Naive thymus-derived CD4-positive, alpha-beta T cell (primary cell): ENCODE measurements around the gene PFN3. TPM values are rescaled to one million over a fixed set of nuclear protein-coding genes. Genes with fewer than 3 reads are reported as not detected.

Experiments
- ATAC-seq: fragments of 150-1000 bp; cut with Tn5 transposase; 2 replicates; pipeline ENCODE4 v1.10.0; 2021; ENCODE audit warnings: mild to moderate bottlenecking, moderate library complexity
- CTCF ChIA-PET: fragments of 350-600 bp; sonication (Branson Sonifier 250); formaldehyde crosslinking; loops from one replicate; lab custom pipeline; 2021; ENCODE audit warnings: antibody characterized with exemption; lab: Charles Lee
- POLR2A ChIA-PET: fragments of 350-600 bp; sonication (Branson Sonifier 250); formaldehyde crosslinking; loops from one replicate; lab custom pipeline; 2021; ENCODE audit warnings: antibody characterized with exemption, inconsistent platforms; lab: Charles Lee
- DNase-seq, 9 donors: peaks; one replicate each; pipeline versions ENCODE4 v3.0.0 to v3.0.0-alpha.2; 2020 to 2022; ENCODE audit warnings: mixed read lengths in 1 of 9
- H3K27ac ChIP-seq: one replicate; pipeline ENCODE4 v1.7.0; 2013; ENCODE audit warnings: mild to moderate bottlenecking, low read depth, low read length, moderate library complexity
- H3K27me3 ChIP-seq, 2 donors: one replicate each; pipeline ENCODE4 v1.7.0; 2013; ENCODE audit warnings: low read length in 2 of 2, mild to moderate bottlenecking in 2 of 2, moderate library complexity in 2 of 2; ENCODE audit not compliant: control insufficient read depth in 2 of 2, insufficient read depth in 2 of 2
- H3K36me3 ChIP-seq, 3 experiments: 1 replicate in 2 of 3; 2 replicates in 1 of 3; pipeline ENCODE4 v1.7.0; 2013; ENCODE audit warnings: low read length in 3 of 3, mild to moderate bottlenecking in 3 of 3, moderate library complexity in 1 of 3; ENCODE audit not compliant: insufficient read depth in 3 of 3, control insufficient read depth in 2 of 3
- H3K4me1 ChIP-seq, 2 donors: one replicate each; pipeline ENCODE4 v1.7.0; 2013; ENCODE audit warnings: low read length in 2 of 2, mild to moderate bottlenecking in 2 of 2, moderate library complexity in 1 of 2; ENCODE audit not compliant: control insufficient read depth in 2 of 2, insufficient read depth in 2 of 2
- H3K4me3 ChIP-seq: 2 replicates; pipeline ENCODE4 v1.7.0; 2013; ENCODE audit warnings: mild to moderate bottlenecking, low read length
- H3K9me3 ChIP-seq, 3 experiments: 1 replicate in 2 of 3; 2 replicates in 1 of 3; pipeline ENCODE4 v1.7.0; 2013; ENCODE audit warnings: low read length in 3 of 3; ENCODE audit not compliant: control insufficient read depth in 2 of 3
- H3K27ac Mint-ChIP-seq, 9 donors: one replicate each; pipeline ENCODE4 v1.8.0; 2020 to 2022; ENCODE audit warnings: mixed read lengths in 9 of 9, mild to moderate bottlenecking in 8 of 9, moderate library complexity in 5 of 9, inconsistent platforms in 2 of 9
- H3K27me3 Mint-ChIP-seq, 5 donors: one replicate each; pipeline ENCODE4 v1.8.0; 2021 to 2022; ENCODE audit warnings: mixed read lengths in 5 of 5, mild to moderate bottlenecking in 1 of 5
- H3K36me3 Mint-ChIP-seq, 5 donors: one replicate each; pipeline ENCODE4 v1.8.0; 2020 to 2022; ENCODE audit warnings: mixed read lengths in 5 of 5, mild to moderate bottlenecking in 3 of 5, inconsistent platforms in 1 of 5
- H3K4me1 Mint-ChIP-seq, 7 donors: one replicate each; pipeline ENCODE4 v1.8.0; 2020 to 2022; ENCODE audit warnings: mixed read lengths in 7 of 7, mild to moderate bottlenecking in 3 of 7, inconsistent platforms in 1 of 7
- H3K4me3 Mint-ChIP-seq, 10 donors: one replicate each; pipeline ENCODE4 v1.8.0; 2020 to 2022; ENCODE audit warnings: mild to moderate bottlenecking in 10 of 10, mixed read lengths in 10 of 10, moderate library complexity in 6 of 10, inconsistent platforms in 2 of 10
- H3K9me3 Mint-ChIP-seq, 11 donors: one replicate each; pipeline ENCODE4 v1.8.0; 2020 to 2022; ENCODE audit warnings: mixed read lengths in 11 of 11, mild to moderate bottlenecking in 4 of 11, inconsistent platforms in 1 of 11, moderate library complexity in 1 of 11
- intact Hi-C, 2 donors: fragments of 100-400 bp; cut with micrococcal nuclease; formaldehyde crosslinking; loops; one replicate each; pipeline ENCODE4 v1.15.1; 2023
- polyA plus RNA-seq, 2 donors: library from polyadenylated mRNA; unstranded; fragments of 300-500 nt; fragmentation: Illumina TruSeq; gene quantifications; one replicate each; pipeline ENCODE4 v1.2.3, GENCODE V29; 2021
- total RNA-seq, 6 experiments: library from RNA in 5 of 6; stranded (reverse) in 5 of 6; gene quantifications; 1 replicate in 5 of 6; 2 replicates in 1 of 6; pipeline ENCODE4 v1.2.3 and lab custom pipeline; 2021 to 2026

Gene PFN3
- total and polyA plus RNA-seq, 7 experiments from 2014 or later: not detected

DNA sequence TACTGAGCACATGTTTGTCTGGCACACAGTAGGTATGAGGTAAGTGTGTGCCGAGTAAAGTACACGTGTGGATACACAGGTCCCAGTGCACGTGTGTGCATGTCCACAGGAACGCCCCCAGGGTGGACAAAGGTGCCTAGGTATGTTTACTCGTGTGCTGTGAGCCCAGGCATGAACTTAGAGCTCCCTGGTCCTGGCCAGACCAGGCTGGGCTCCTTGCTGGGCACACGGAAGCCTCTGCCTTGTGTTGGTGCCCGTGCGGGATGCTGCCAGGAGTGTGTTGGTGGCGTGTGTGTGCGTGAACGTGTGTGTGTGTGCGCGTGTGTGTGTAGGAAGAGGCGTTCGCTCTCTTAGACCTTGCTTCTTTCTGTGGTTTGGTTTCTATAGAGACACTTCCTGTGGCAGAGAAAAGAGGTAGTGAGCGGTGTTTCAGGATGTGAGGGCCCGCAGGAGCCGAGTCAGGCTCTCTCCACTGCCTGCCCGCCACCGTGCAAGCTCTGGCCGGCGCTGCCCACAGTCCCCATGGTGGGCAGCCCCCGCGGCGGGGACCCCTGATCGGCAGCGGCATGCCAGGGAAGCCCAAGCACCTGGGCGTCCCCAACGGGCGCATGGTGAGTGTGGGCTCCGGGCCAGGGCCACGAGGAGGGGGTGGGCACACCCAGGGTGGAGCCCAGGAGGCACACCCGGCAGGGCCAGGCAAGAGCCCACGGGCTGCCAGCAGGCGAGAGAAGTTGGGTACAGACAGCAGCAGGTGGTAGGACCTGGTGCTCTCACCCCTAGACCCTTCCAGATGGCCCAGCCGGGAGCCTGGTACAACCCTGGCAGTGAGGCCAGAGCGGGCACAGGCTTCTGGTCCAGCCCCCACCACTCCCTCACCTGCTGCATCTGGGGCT is 42.8 kb downstream of the PFN3 start, which contains the start of gene RGS14:
Gene RGS14 (plus strand): TSS at position 466 of the 893 bp plus-strand sequence. CDS start 101 bp downstream, at position 567.
- H3K36me3 ChIP-seq: peaks cover 0 to 9% (median 0%) of the 10 kb centered on the region in 3 experiments
- H3K4me1 ChIP-seq: peaks cover 47 to 56% of the 10 kb centered on the region in 2 donors
- no peaks in the 10 kb centered on the region for H3K27me3 ChIP-seq
- H3K27ac ChIP-seq: peak within 1 kb of the TSS; percentile 87
- Mint-ChIP-seq H3K27ac (peak within 1 kb of the TSS; percentile 80 to 98 (median 94)), H3K9me3 (peaks cover 0 to 14% (median 0%) of the 10 kb centered on the region in 11 donors), H3K36me3 (peaks cover 0 to 35% (median 5%) of the 10 kb centered on the region in 5 donors), H3K4me1 (peaks cover 64 to 86% (median 74%) of the 10 kb centered on the region in 7 donors), H3K27me3 (no peaks in the 10 kb centered on the region), H3K4me3 (peak within 1 kb of the TSS; percentile 83 to 97 (median 92))
- H3K4me3 ChIP-seq: peak within 1 kb of the TSS; percentile 70
- ChIA-PET POLR2A (interaction anchor here (0.7 to 8.7 kb wide), 6 partner anchors 10 to 94 kb away, joined by 3 to 123 read pairs (median 4); partner anchors contain the start of gene GRK6), CTCF (interaction anchor here (0.8 to 4.8 kb wide), 7 partner anchors 10 to 98 kb away, joined by 3 to 25 read pairs (median 9); no protein-coding TSS in a partner anchor)
- intact Hi-C loops: loop anchor here (1.0 to 5.0 kb wide), 9 partner anchors 15 to 235 kb away; partner anchors contain the start of genes DDX41 (in 1 of the 2), FAM193B (in 1 of the 2), GRK6 (in 1 of the 2) and NSD1 (in 1 of the 2)
- ATAC-seq (peak; percentile 95), DNase-seq (peak; percentile 50 to 90 (median 87))
- H3K9me3 ChIP-seq: no peaks in the 10 kb centered on the region

DNA sequence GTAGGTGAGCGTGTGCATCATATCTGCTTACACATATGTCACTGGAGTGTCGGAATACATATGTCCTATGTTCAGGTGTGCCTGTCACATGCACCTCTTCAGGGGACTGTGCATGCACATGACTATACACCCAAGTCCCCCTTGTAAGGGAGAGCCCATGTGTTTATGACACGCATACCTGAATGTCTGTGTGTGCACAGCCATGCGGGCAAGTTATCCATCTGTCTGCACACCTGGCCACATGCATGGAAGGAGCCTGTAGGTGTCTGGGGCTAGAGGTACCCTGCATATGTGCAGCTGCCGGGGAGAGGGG is 43.4 kb downstream of the PFN3 start:
- Mint-ChIP-seq H3K4me1 (peaks cover 59 to 81% (median 71%) of the 10 kb centered on the region in 7 donors), H3K27me3 (no peaks in the 10 kb centered on the region), H3K9me3 (peaks cover 0 to 14% (median 0%) of the 10 kb centered on the region in 11 donors), H3K4me3 (peak overlapping the region; percentile 83 to 97 (median 92)), H3K36me3 (peaks cover 0 to 31% (median 5%) of the 10 kb centered on the region in 5 donors), H3K27ac (peak overlapping the region; percentile 80 to 98 (median 94))
- DNase-seq (no peak), ATAC-seq (peak; percentile 2)
- no peaks in the 10 kb centered on the region for H3K9me3 ChIP-seq
- H3K27ac ChIP-seq: peak overlapping the region; percentile 87
- peak overlapping the region; percentile 70 for H3K4me3 ChIP-seq
- POLR2A ChIA-PET: interaction anchor here (1.3 to 8.7 kb wide), 3 partner anchors 15 to 95 kb away, joined by 3 to 123 read pairs (median 7); no protein-coding TSS in a partner anchor
- peaks cover 42 to 53% of the 10 kb centered on the region in 2 donors for H3K4me1 ChIP-seq
- H3K36me3 ChIP-seq: peaks cover 0 to 9% (median 0%) of the 10 kb centered on the region in 3 experiments
- no peaks in the 10 kb centered on the region for H3K27me3 ChIP-seq
- intact Hi-C loops: loop anchor here (1.0 to 5.0 kb wide), 9 partner anchors 15 to 235 kb away; partner anchors contain the start of genes DDX41 (in 1 of the 2), FAM193B (in 1 of the 2), GRK6 (in 1 of the 2) and NSD1 (in 1 of the 2)
- CTCF ChIA-PET: interaction anchor here (1.6 to 2.0 kb wide), 3 partner anchors 13 to 98 kb away, joined by 5 to 10 read pairs (median 9); no protein-coding TSS in a partner anchor

DNA sequence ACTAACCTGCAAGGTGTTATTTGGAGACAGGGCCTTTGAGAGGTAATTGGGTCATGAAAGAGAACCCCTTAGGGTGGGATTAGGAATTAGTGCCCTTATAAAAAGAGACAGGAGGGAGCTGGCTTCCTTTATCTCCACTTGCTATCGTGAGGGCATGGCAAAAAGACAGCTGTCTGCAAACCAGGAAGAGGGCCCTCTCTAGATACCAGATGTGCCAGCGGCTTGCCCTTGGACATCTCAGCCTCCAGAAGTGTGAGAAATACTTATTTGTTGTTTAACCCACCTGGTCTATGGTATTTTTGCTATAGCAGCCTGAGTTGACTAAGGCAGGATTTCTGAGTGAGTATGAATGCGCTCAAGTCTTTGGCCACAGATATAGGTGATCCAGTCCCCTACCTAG is 43.7 kb downstream of the PFN3 start:
- peaks cover 0 to 9% (median 0%) of the 10 kb centered on the region in 3 experiments for H3K36me3 ChIP-seq
- H3K27ac Mint-ChIP-seq: peak overlapping the region; percentile 80 to 98 (median 94)
- ATAC-seq: no peak
- H3K4me3 Mint-ChIP-seq: peak overlapping the region; percentile 83 to 97 (median 92)
- H3K27me3 ChIP-seq: no peaks in the 10 kb centered on the region
- peaks cover 0 to 14% (median 0%) of the 10 kb centered on the region in 11 donors for H3K9me3 Mint-ChIP-seq
- peaks cover 38 to 52% of the 10 kb centered on the region in 2 donors for H3K4me1 ChIP-seq
- H3K27ac ChIP-seq: peak overlapping the region; percentile 87
- intact Hi-C loops: loop anchor here (1.0 to 5.0 kb wide), 9 partner anchors 16 to 236 kb away; partner anchors contain the start of genes DDX41 (in 1 of the 2), FAM193B (in 1 of the 2), GRK6 (in 1 of the 2) and NSD1 (in 1 of the 2)
- peaks cover 0 to 29% (median 5%) of the 10 kb centered on the region in 5 donors for H3K36me3 Mint-ChIP-seq
- peak overlapping the region; percentile 70 for H3K4me3 ChIP-seq
- H3K4me1 Mint-ChIP-seq: peaks cover 59 to 81% (median 71%) of the 10 kb centered on the region in 7 donors
- no peak for DNase-seq
- H3K27me3 Mint-ChIP-seq: no peaks in the 10 kb centered on the region
- no peaks in the 10 kb centered on the region for H3K9me3 ChIP-seq
- POLR2A ChIA-PET: interaction anchor here (0.8 to 8.7 kb wide), 4 partner anchors 15 to 96 kb away, joined by 3 to 123 read pairs (median 4); partner anchors contain the start of gene GRK6
- CTCF ChIA-PET: interaction anchor here (0.6 to 2.1 kb wide), 5 partner anchors 9 to 348 kb away, joined by 3 to 7 read pairs (median 6); no protein-coding TSS in a partner anchor

DNA sequence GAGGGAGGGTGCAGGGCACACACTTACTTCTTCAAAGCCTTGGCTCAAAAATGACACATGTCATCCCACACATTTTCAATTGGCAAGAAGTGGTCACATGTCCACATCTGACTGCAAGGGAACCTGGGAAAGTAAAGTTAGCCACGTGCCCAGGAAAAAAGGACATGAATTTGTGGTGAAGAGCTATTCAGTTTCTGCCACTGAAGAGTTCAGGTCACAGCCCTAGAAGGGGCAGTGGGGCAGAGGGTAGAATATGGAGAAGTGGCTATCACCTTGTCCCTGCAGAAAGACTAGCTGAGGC is 44.6 kb downstream of the PFN3 start:
- Mint-ChIP-seq H3K4me1 (peaks cover 55 to 80% (median 68%) of the 10 kb centered on the region in 7 donors), H3K27me3 (no peaks in the 10 kb centered on the region), H3K9me3 (peaks cover 0 to 14% (median 0%) of the 10 kb centered on the region in 11 donors), H3K27ac (peak overlapping the region in 6 of 9 donors; percentile 25 to 95 (median 90)), H3K36me3 (peaks cover 0 to 26% (median 5%) of the 10 kb centered on the region in 5 donors), H3K4me3 (peak overlapping the region in 5 of 10 donors; percentile 23 to 94 (median 92))
- H3K27ac ChIP-seq: no peak overlapping the region
- DNase-seq: no peak
- H3K9me3 ChIP-seq: no peaks in the 10 kb centered on the region
- peaks cover 32 to 46% of the 10 kb centered on the region in 2 donors for H3K4me1 ChIP-seq
- ChIA-PET POLR2A (interaction anchor here (1.0 to 8.7 kb wide), 6 partner anchors 9 to 97 kb away, joined by 3 to 123 read pairs (median 4); no protein-coding TSS in a partner anchor), CTCF (interaction anchor here (0.6 to 2.1 kb wide), 5 partner anchors 10 to 102 kb away, joined by 3 to 7 read pairs (median 5); no protein-coding TSS in a partner anchor)
- peaks cover 0 to 16% (median 0%) of the 10 kb centered on the region in 3 experiments for H3K36me3 ChIP-seq
- H3K27me3 ChIP-seq: no peaks in the 10 kb centered on the region
- no peak for ATAC-seq
- intact Hi-C loops: loop anchor here (2.0 to 5.0 kb wide), 3 partner anchors 161 to 236 kb away; partner anchors contain the start of genes DDX41 (in 1 of the 2), FAM193B (in 1 of the 2) and TMED9 (in 1 of the 2)
- H3K4me3 ChIP-seq: no peak overlapping the region

DNA sequence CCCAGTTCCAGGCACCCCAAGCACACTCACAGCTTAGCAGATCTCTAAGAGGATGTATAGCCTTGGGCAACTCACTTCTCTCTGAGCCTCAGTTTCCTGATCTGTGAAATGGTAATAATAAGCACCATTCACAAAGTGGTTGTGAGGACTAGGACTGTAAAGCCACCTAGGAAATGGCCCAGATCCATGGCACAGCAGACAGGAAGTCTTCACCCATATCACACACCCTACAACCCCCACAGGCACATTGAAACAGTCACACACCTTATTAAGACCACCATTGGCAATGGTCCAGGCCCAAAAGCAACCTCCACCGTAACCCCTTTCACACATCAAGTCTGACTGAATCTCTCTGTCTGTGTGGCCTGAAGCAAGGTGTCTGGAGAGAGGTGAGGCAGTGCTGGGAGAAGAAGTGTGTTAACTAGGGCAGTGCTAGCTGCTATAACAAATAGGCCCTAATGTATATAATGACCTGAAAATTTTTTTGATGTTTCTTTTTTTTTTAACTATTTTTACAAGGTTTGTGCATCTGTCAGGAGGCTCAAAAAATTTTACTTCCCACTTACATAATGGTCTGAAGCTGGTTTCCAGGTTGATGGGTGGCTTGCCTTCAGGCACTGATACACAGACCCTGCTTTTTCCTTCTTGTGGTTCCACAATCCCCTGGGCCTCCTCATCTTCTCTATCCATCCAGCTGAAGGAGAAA is 45.1 kb downstream of the PFN3 start:
- CTCF ChIA-PET: interaction anchor here (0.6 to 2.1 kb wide), 5 partner anchors 10 to 121 kb away, joined by 3 to 7 read pairs (median 5); no protein-coding TSS in a partner anchor
- Histone ChIP-seq H3K27ac (no peak overlapping the region), H3K9me3 (no peaks in the 10 kb centered on the region), H3K4me1 (peaks cover 35 to 48% of the 10 kb centered on the region in 2 donors), H3K27me3 (no peaks in the 10 kb centered on the region), H3K36me3 (peaks cover 0 to 16% (median under 1%) of the 10 kb centered on the region in 3 experiments), H3K4me3 (no peak overlapping the region)
- POLR2A ChIA-PET: interaction anchor here (1.0 to 8.7 kb wide), 7 partner anchors 10 to 98 kb away, joined by 3 to 123 read pairs (median 4); no protein-coding TSS in a partner anchor
- DNase-seq: no peak
- Mint-ChIP-seq H3K4me1 (peaks cover 60 to 80% (median 69%) of the 10 kb centered on the region in 7 donors), H3K27ac (peak overlapping the region in 6 of 9 donors; percentile 43 to 93 (median 84)), H3K27me3 (no peaks in the 10 kb centered on the region), H3K4me3 (peak overlapping the region in 3 of 10 donors; percentile 23 to 92 (median 63)), H3K9me3 (peaks cover 0 to 14% (median 0%) of the 10 kb centered on the region in 11 donors), H3K36me3 (peaks cover 0 to 28% (median 5%) of the 10 kb centered on the region in 5 donors)
- no peak for ATAC-seq
- intact Hi-C loops: loop anchor here in 1 of 2 donors (5.0 kb wide), 1 partner anchor 237 kb away; the partner anchor contains the start of gene TMED9
